Activated CD8-positive, alpha-beta memory T cell treated with anti-CD3 and anti-CD28 coated beads for 4 hours (primary cell): Measurements from ENCODE around the gene MAST1.
"Not testable (repeated sequence)": the region's sequence is repeated elsewhere in the genome, so short reads cannot be mapped to it uniquely, and the experiment has no call there.

Experiments
- DNase-seq, 2 donors: peaks; one replicate each; pipeline ENCODE4 v3.0.0-alpha.2; 2020; ENCODE audit warnings: low read depth in 2 of 2

The MAST1 gene

GRCh38 chr19:12891553-12892021, 53.3 kb downstream of the MAST1 start:
- no peak for DNase-seq

DNA sequence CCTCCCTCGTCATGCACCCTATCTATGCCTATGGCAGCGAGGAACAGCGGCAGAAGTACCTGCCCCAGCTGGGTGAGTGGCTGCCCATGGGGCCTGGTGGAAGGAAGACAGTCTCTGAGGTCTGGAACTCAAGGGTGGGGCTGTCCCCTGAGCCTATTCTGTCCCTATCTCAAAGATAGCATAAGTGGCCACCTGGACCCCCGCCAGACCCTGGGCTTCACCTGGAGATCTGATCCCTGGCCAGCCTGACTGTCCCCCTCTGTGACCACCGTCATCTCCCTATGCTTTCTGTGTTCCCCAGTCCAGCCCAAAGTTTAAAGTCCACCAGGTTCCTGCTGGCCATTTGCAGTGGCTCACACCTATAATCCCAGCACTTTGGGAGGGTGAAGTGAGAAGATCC, 55.3 kb downstream of the MAST1 start:
- no peak for DNase-seq

GRCh38 chr19:12896460-12896859, 58.1 kb downstream of the MAST1 start:
- no peak for DNase-seq

GRCh38 chr19:12899891-12900518, 61.7 kb downstream of the MAST1 start:
- no peak for DNase-seq

GRCh38 chr19:12907166-12907565, 68.9 kb downstream of the MAST1 start:
- no peak for DNase-seq

GRCh38 chr19:12912571-12912970, 74.3 kb downstream of the MAST1 start:
- DNase-seq: no peak

DNA sequence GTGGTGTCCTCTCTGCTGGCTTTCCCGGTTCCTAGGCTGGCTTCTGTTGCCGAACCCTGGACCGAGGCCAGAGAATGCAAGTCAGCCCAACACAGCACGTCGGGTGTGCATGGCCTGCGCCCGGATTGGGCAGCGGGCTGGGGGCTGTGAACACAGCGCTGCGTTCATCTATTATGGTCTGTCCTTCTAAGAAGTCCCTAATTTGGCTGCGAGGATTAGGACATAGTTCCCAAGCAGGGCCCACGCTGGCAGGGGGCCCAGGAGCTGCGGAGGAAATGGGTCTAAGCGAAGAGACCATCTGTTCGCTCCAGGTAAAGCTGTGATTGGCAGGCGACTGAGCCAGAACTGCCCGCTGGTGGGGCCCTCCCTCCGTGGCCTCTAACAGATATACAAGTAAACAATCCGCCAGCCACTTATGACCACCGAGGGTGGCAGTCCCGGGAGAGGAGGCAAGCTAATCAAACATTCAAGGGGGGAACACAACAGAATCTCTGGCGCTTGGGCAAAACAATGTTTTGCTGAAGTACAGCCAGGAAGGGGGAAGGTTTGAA, 74.8 kb downstream of the MAST1 start:
- DNase-seq: no peak

DNA sequence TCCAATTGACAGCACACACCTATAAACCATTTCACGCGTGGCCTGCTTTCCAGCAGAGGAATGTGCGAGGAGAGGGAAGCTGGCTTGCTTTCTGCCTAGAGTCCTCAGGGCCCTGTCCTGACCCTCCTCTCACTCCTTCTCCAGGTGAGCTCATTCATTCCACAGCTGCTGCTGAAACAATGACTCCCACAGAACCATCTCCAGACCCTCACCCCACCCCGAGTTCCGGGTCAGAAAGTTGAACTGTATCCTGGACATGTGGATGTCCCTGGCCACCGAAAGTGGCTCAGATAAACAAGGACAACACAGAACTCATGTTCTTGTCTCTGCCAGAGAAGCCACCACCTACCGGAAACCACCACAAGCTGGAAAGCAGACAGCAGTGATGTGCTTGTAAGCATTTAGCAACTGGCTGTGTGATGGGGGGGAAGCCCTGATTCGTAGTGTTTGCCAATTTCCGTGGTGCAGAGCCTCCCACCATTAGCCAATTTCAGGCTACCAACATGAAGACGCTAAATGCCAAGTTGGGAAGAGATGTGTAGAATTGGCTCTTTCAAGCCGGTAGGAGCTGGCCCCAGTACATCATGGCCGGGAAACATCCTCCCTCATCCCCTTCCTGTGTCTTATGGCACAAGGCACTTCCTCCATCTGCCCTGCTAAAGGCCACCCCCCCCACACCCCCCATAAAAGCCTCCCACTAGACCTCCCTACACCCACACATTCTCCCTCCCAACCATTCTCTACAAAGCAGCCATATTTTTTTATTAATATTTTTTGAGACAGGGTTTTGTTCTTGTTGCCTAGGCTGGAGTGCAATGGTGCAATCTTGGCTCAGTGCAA, 75.8 kb downstream of the MAST1 start:
- DNase-seq: no peak

- DNase-seq: not testable (repeated sequence)
Measured at GRCh38 chr19:12915860-12916259, 77.5 kb downstream of the MAST1 start.

DNA sequence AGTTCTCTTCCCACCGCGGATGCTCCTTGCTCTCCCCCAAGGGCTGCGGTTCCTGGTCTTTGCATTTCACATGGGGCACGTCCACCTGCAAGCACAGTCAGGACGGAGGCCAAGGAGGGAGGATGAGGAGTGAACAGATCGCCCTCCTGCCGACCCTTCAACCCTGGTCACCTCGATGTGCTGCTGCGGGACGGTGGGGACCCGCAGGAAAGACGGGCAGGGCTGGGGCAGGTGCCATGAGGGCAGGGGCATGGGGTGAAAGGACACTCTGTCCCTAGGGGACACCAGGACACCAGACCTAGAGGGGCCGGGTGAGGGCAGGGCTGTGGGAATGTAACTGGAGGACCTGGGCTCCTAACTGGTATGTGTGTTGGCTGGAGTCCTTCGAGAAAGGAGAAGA, 79.9 kb downstream of the MAST1 start:
- no peak for DNase-seq

GRCh38 chr19:12921047-12921446, 82.7 kb downstream of the MAST1 start:
- DNase-seq: no peak

DNA sequence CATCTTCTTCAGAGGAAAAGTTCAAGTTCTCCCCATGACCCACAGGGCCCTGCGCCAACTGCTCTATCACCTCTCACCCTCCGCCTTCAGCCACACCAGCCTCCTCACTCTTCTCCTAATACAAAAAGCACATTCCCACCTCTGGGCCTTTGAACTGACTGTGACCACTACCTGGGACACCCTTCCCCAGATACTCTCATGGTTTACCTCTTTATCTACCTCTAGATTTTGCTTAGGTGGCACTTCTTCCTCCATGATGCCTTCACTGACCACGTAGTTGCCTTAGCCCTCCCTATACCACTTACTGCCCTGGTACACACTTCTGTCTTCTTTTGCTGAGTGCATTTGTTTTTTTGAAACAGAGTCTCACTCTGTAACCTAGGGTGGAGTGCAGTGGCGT, 84.6 kb downstream of the MAST1 start:
- DNase-seq: no peak
